Skeletal muscle tissue (tissue), 4 donors: Measurements from ENCODE around the gene FNTB. TPM values are rescaled to one million over a fixed set of nuclear protein-coding genes. Genes with fewer than 3 reads are reported as not detected.

Experiments
- H3K27ac ChIP-seq: one replicate; pipeline ENCODE4 v1.7.0; 2013; ENCODE audit warnings: mild to moderate bottlenecking, low read depth, low read length, inconsistent platforms
- H3K27me3 ChIP-seq, 3 donors: one replicate each; pipeline ENCODE4 v1.7.0; 2013; ENCODE audit warnings: low read length in 3 of 3; ENCODE audit not compliant: control insufficient read depth in 3 of 3, insufficient read depth in 3 of 3
- H3K36me3 ChIP-seq, 3 donors: one replicate each; pipeline ENCODE4 v1.7.0; 2013; ENCODE audit warnings: low read length in 3 of 3; ENCODE audit not compliant: control insufficient read depth in 3 of 3, insufficient read depth in 3 of 3
- H3K4me1 ChIP-seq, 3 donors: one replicate each; pipeline ENCODE4 v1.7.0; 2013; ENCODE audit warnings: low read length in 3 of 3, mild to moderate bottlenecking in 3 of 3; ENCODE audit not compliant: control insufficient read depth in 3 of 3, insufficient read depth in 3 of 3
- H3K4me3 ChIP-seq, 3 donors: one replicate each; pipeline ENCODE4 v1.7.0; 2013; ENCODE audit warnings: low read length in 3 of 3
- H3K9ac ChIP-seq, 3 donors: one replicate each; pipeline ENCODE4 v1.7.0; 2013; ENCODE audit warnings: low read length in 3 of 3, mild to moderate bottlenecking in 3 of 3, moderate library complexity in 2 of 3, low read depth in 1 of 3
- H3K9me3 ChIP-seq, 3 donors: one replicate each; pipeline ENCODE4 v1.7.0; 2013; ENCODE audit warnings: low read length in 3 of 3; ENCODE audit not compliant: control insufficient read depth in 3 of 3
- total RNA-seq: library from RNA; depleted of rRNA; stranded (reverse); fragments of >200 nt; gene quantifications from one replicate; pipeline ENCODE4 v1.2.3, GENCODE V29; 2014
- donor health status: Osteomylitis.

The FNTB gene
- total RNA-seq, 1 donor from 2014 or later = 5.7 TPM

GRCh38 chr14:64963611-64964010 lies 23.1 kb upstream of the FNTB start:
- H3K27me3 ChIP-seq = no peaks in the 10 kb centered on the region
- H3K9me3 ChIP-seq = no peaks in the 10 kb centered on the region
- no peak overlapping the region for H3K27ac ChIP-seq
- H3K4me3 ChIP-seq = no peak overlapping the region
- H3K36me3 ChIP-seq = peaks cover 0 to 2% (median 0%) of the 10 kb centered on the region in 3 donors
- H3K4me1 ChIP-seq = peaks cover 20 to 27% (median 20%) of the 10 kb centered on the region in 3 donors
- H3K9ac ChIP-seq = no peak overlapping the region

- Histone ChIP-seq H3K27ac (no peak overlapping the region), H3K9ac (no peak overlapping the region), H3K9me3 (no peaks in the 10 kb centered on the region), H3K4me1 (peaks cover 17 to 25% (median 21%) of the 10 kb centered on the region in 3 donors), H3K27me3 (no peaks in the 10 kb centered on the region), H3K36me3 (peaks cover 0 to 2% (median 0%) of the 10 kb centered on the region in 3 donors), H3K4me3 (no peak overlapping the region)
Observed at GRCh38 chr14:64965356-64966000, 21.2 kb upstream of the FNTB start.

- Histone ChIP-seq H3K36me3 (peaks cover 0 to 2% (median 0%) of the 10 kb centered on the region in 3 donors), H3K9ac (no peak overlapping the region), H3K4me3 (no peak overlapping the region), H3K9me3 (no peaks in the 10 kb centered on the region), H3K4me1 (peaks cover 14 to 27% (median 22%) of the 10 kb centered on the region in 3 donors), H3K27ac (no peak overlapping the region), H3K27me3 (no peaks in the 10 kb centered on the region)
Observed at GRCh38 chr14:64966976-64967375, 19.7 kb upstream of the FNTB start.

- Histone ChIP-seq H3K27ac (no peak overlapping the region), H3K9ac (no peak overlapping the region), H3K27me3 (no peaks in the 10 kb centered on the region), H3K36me3 (peaks cover 0 to 2% (median 0%) of the 10 kb centered on the region in 3 donors), H3K4me1 (peaks cover 18 to 34% (median 26%) of the 10 kb centered on the region in 3 donors), H3K4me3 (no peak overlapping the region), H3K9me3 (no peaks in the 10 kb centered on the region)
Observed at GRCh38 chr14:64968167-64968566, 18.5 kb upstream of the FNTB start.

GRCh38 chr14:64968651-64969050 lies 18.0 kb upstream of the FNTB start:
- H3K4me1 ChIP-seq = peaks cover 18 to 34% (median 26%) of the 10 kb centered on the region in 3 donors
- H3K4me3 ChIP-seq = no peak overlapping the region
- no peaks in the 10 kb centered on the region for H3K27me3 ChIP-seq
- peaks cover 0 to 2% (median 0%) of the 10 kb centered on the region in 3 donors for H3K36me3 ChIP-seq
- H3K9ac ChIP-seq = no peak overlapping the region
- H3K9me3 ChIP-seq = no peaks in the 10 kb centered on the region
- no peak overlapping the region for H3K27ac ChIP-seq

GRCh38 chr14:64970041-64970440 lies 16.7 kb upstream of the FNTB start:
- peaks cover 18 to 34% (median 26%) of the 10 kb centered on the region in 3 donors for H3K4me1 ChIP-seq
- H3K4me3 ChIP-seq = no peak overlapping the region
- no peaks in the 10 kb centered on the region for H3K9me3 ChIP-seq
- no peak overlapping the region for H3K27ac ChIP-seq
- H3K27me3 ChIP-seq = no peaks in the 10 kb centered on the region
- no peak overlapping the region for H3K9ac ChIP-seq
- H3K36me3 ChIP-seq = peaks cover 0 to 2% (median 0%) of the 10 kb centered on the region in 3 donors

- Histone ChIP-seq H3K36me3 (peaks cover 0 to 2% (median 0%) of the 10 kb centered on the region in 3 donors), H3K4me3 (peak overlapping the region; percentile 69 to 71 (median 70)), H3K27me3 (no peaks in the 10 kb centered on the region), H3K27ac (no peak overlapping the region), H3K9ac (peak overlapping the region; percentile 64 to 79 (median 68)), H3K9me3 (no peaks in the 10 kb centered on the region), H3K4me1 (peaks cover 13 to 27% (median 19%) of the 10 kb centered on the region in 3 donors)
Observed at GRCh38 chr14:64970776-64971477, 15.8 kb upstream of the FNTB start.

GRCh38 chr14:64971491-64971942 lies 15.2 kb upstream of the FNTB start:
- Histone ChIP-seq H3K36me3 (peaks cover 0 to 2% (median 0%) of the 10 kb centered on the region in 3 donors), H3K27me3 (no peaks in the 10 kb centered on the region), H3K27ac (no peak overlapping the region), H3K4me1 (peaks cover 12 to 26% (median 17%) of the 10 kb centered on the region in 3 donors), H3K9ac (peak overlapping the region; percentile 64 to 79 (median 68)), H3K9me3 (no peaks in the 10 kb centered on the region), H3K4me3 (peak overlapping the region; percentile 69 to 71 (median 70))

GRCh38 chr14:64971943-64972791 lies 14.5 kb upstream of the FNTB start, which contains the start of gene RAB15:
RAB15 (minus strand) TSS chr14:64972336; CDS start chr14:64972076, 260 bp downstream.
- Histone ChIP-seq H3K9me3 (no peaks in the 10 kb centered on the region), H3K27ac (no peak within 1 kb of the TSS), H3K4me3 (peak within 1 kb of the TSS; percentile 69 to 71 (median 70)), H3K36me3 (peaks cover 0 to 2% (median 0%) of the 10 kb centered on the region in 3 donors), H3K9ac (peak within 1 kb of the TSS; percentile 65 to 79 (median 68)), H3K4me1 (peaks cover 12 to 26% (median 17%) of the 10 kb centered on the region in 3 donors), H3K27me3 (no peaks in the 10 kb centered on the region)
